ENCODE data around the gene PPM1H. TPM values are rescaled to one million over a fixed set of nuclear protein-coding genes. Genes with fewer than 3 reads are reported as not detected.

The PPM1H gene
- total and polyA plus RNA-seq, 2 of the 8 experiments (the other 6 are each of a cell fraction or from before 2014, with no cell fraction given), result 16.4 to 36.1 TPM

- no peak overlapping the region for H2AFZ ChIP-seq (ENCODE audit: low read length)
- H3K27me3 ChIP-seq (replicated peaks in 1 of 4; ENCODE audit: control insufficient read depth in 3 of 4, extremely low read depth in 1 of 4, insufficient read depth in 3 of 4, low read length in 3 of 4), result no peaks in the 10 kb centered on the region
- peaks cover 2 to 7% of the 10 kb centered on the region in 2 experiments for H4K20me1 ChIP-seq (replicated peaks in 1 of 2; ENCODE audit: control insufficient read depth in 1 of 2, insufficient read depth in 2 of 2, low read length in 2 of 2)
- H2BK12ac ChIP-seq (ENCODE audit: low read depth, low read length), result no peak overlapping the region
- H3K4me3 ChIP-seq (ENCODE audit: extremely low read depth in 1 of 4, insufficient read depth in 2 of 4, low read depth in 3 of 4, low read length in 4 of 4), result no peak overlapping the region
- DNase-seq (ENCODE audit: low read depth in 1 of 2, low spot score in 2 of 2), result no peak
- no peak overlapping the region for H2BK15ac ChIP-seq (ENCODE audit: low read length)
- POLR2A ChIA-PET (ENCODE audit: partially characterized antibody), result interaction anchor here (0.8 to 2.2 kb wide), 6 partner anchors 9 to 48 kb away, joined by 3 to 8 read pairs (median 3); no protein-coding TSS in a partner anchor
- TF ChIP-seq NANOG (IDR thresholded peaks at IDR 0.05; ENCODE audit: insufficient read depth, low read depth, low read length, poor library complexity, severe bottlenecking) (peak; percentile 26), KDM1A (IDR thresholded peaks at IDR 0.05; ENCODE audit: borderline replicate concordance, low read length) (no peak)
- H2BK20ac ChIP-seq (ENCODE audit: low read length), result no peak overlapping the region
- no peaks in the 10 kb centered on the region for H3K9me3 ChIP-seq (ENCODE audit: insufficient read depth in 2 of 2, low read depth in 1 of 2, low read length in 1 of 2)
- no peaks in the 10 kb centered on the region for H3K36me3 ChIP-seq (ENCODE audit: control insufficient read depth in 2 of 4, insufficient read depth in 4 of 4, low read length in 3 of 4)
- no peak overlapping the region for H2AK5ac ChIP-seq (ENCODE audit: low read depth, low read length)
- 51% methylated on average over 4 of the region's 4 CpGs; no CpG with 5 or more reads in 1 of the 2 experiments for WGBS, 2 experiments (ENCODE audit: extremely low coverage in 1 of 2, insufficient coverage in 1 of 2, insufficient read length in 1 of 2, insufficient replicate concordance in 2 of 2, low coverage in 1 of 2, low lambda C conversion rate in 2 of 2, missing lambda C conversion rate in 1 of 2)
- H3K4me1 ChIP-seq (replicated peaks in 1 of 4; ENCODE audit: control insufficient read depth in 3 of 4, insufficient read depth in 4 of 4, low read length in 3 of 4), result peaks cover 0 to 19% (median 12%) of the 10 kb centered on the region in 4 experiments; a peak in 6 of 7 replicates
- H4K91ac ChIP-seq (replicated peaks; ENCODE audit: insufficient read length, low read length), result no peak overlapping the region
- H3K23ac ChIP-seq (ENCODE audit: insufficient read length), result no peak overlapping the region
- H3K79me1 ChIP-seq (ENCODE audit: low read depth, low read length), result peaks cover 6% of the 10 kb centered on the region; the same call in 1 of the 2 replicates
- no peak overlapping the region for H2BK120ac ChIP-seq (replicated peaks; ENCODE audit: low read depth, low read length)
- no peak overlapping the region for H3K4ac ChIP-seq (replicated peaks; ENCODE audit: insufficient read length, low read depth, low read length)
- peak; percentile 24 for FAIRE-seq
- H3K27ac ChIP-seq (ENCODE audit: low read depth, low read length), result no peak overlapping the region
- no peak overlapping the region for H3K18ac ChIP-seq (ENCODE audit: extremely low read depth, low read length)
- peaks cover 0 to 29% of the 10 kb centered on the region in 2 experiments; a peak in 2 of 4 replicates for H3K79me2 ChIP-seq (ENCODE audit: control insufficient read depth in 1 of 2, insufficient read depth in 2 of 2, low read length in 2 of 2)
- no peaks in the 10 kb centered on the region for H3K23me2 ChIP-seq (ENCODE audit: low read depth, low read length)
- H2BK5ac ChIP-seq (ENCODE audit: low read depth, low read length), result no peak overlapping the region
- CTCF ChIA-PET (ENCODE audit: partially characterized antibody), result interaction anchor here (0.6 to 2.0 kb wide), 6 partner anchors 15 to 1316 kb away, joined by 3 to 8 read pairs (median 4); partner anchors contain the start of gene PPM1H
- no peak overlapping the region for H3K56ac ChIP-seq (replicated peaks; ENCODE audit: insufficient read length, low read depth, low read length)
- H3K9ac ChIP-seq (replicated peaks in 1 of 4; ENCODE audit: extremely low read depth in 1 of 4, low read depth in 3 of 4, low read length in 3 of 4), result no peak overlapping the region
- no peak overlapping the region for H4K8ac ChIP-seq (ENCODE audit: extremely low read depth, insufficient read depth, low read length)
- H3K14ac ChIP-seq (ENCODE audit: insufficient read length), result no peak overlapping the region
- no peak overlapping the region; a peak in 2 of 4 replicates for H3K4me2 ChIP-seq (ENCODE audit: insufficient read depth in 1 of 2, low read depth in 2 of 2, low read length in 2 of 2)
- H4K5ac ChIP-seq (ENCODE audit: insufficient read length, low read depth, low read length), result no peak overlapping the region
Measured at GRCh38 chr12:62865937-62866336, 69.0 kb downstream of the PPM1H start.
